OCI-LY1 (cell line): ENCODE results near the gene GABRB3.

ENCODE experiments used
- EZH2 ChIP-seq: fragments of 200-600 bp; sonication (generic), shearing (Covaris generic); IDR thresholded peaks from 2 replicates; pipeline ENCODE4 v1.8.0; 2017; ENCODE audit warnings: borderline replicate concordance, mixed run types, mild to moderate bottlenecking, antibody characterized with exemption, low read length, moderate library complexity, mixed read lengths
- TF ChIP-seq, protein P1 (sequence below): fragments of 200-600 bp; sonication (generic), shearing (Covaris generic); IDR thresholded peaks from 2 replicates; pipeline ENCODE4 v1.5.1; 2017; ENCODE audit warnings: mild to moderate bottlenecking, antibody characterized with exemption, low read length, moderate library complexity, mixed read lengths

DNA sequence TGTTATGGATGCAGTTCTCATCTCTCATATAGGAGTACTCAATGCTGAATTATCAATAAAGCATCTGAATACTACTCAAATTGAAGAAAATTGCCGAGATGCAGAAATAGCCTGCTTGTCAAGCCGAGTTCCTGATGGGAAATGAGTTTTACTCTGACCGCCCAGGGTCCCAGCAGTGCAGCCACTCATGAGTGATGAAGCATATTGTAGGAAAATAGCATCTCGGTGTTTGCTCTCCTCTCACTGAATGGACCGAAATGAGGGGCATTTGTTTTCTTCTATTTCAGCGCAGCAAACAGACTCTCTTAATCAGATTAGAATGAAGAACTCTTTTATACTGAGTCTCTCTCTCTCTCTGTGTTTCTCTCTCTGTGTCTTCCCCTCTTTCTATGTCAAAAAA is 190.0 kb downstream of the GABRB3 start:
- TF ChIP-seq, protein P1, sequence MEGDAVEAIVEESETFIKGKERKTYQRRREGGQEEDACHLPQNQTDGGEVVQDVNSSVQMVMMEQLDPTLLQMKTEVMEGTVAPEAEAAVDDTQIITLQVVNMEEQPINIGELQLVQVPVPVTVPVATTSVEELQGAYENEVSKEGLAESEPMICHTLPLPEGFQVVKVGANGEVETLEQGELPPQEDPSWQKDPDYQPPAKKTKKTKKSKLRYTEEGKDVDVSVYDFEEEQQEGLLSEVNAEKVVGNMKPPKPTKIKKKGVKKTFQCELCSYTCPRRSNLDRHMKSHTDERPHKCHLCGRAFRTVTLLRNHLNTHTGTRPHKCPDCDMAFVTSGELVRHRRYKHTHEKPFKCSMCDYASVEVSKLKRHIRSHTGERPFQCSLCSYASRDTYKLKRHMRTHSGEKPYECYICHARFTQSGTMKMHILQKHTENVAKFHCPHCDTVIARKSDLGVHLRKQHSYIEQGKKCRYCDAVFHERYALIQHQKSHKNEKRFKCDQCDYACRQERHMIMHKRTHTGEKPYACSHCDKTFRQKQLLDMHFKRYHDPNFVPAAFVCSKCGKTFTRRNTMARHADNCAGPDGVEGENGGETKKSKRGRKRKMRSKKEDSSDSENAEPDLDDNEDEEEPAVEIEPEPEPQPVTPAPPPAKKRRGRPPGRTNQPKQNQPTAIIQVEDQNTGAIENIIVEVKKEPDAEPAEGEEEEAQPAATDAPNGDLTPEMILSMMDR: no peak
- no peak for TF ChIP-seq EZH2
